CD4-positive, alpha-beta memory T cell (primary cell): ENCODE data around the gene AMMECR1L. TPM values are rescaled to one million over a fixed set of nuclear protein-coding genes. Genes with fewer than 3 reads are reported as not detected.
"Not testable (repeated sequence)": the region's sequence is repeated elsewhere in the genome, so short reads cannot be mapped to it uniquely, and the experiment has no call there.

Experiments used
- CTCF ChIA-PET: fragments of 350-600 bp; sonication (Branson Sonifier 250); formaldehyde crosslinking; loops from one replicate; lab custom pipeline; 2021; ENCODE audit warnings: inconsistent platforms; ENCODE audit not compliant: partially characterized antibody; lab: Charles Lee
- POLR2A ChIA-PET: fragments of 350-600 bp; sonication (Branson Sonifier 250); formaldehyde crosslinking; loops from one replicate; lab custom pipeline; 2021; ENCODE audit not compliant: partially characterized antibody; lab: Charles Lee
- DNase-seq, 5 donors: peaks; one replicate each; pipeline versions ENCODE4 v3.0.0 to v3.0.0-alpha.2; 2020 to 2022; ENCODE audit warnings: mixed read lengths in 1 of 5
- H3K27ac ChIP-seq: one replicate; pipeline ENCODE4 v1.7.0; 2013; ENCODE audit warnings: low read depth, low read length
- H3K27me3 ChIP-seq: 2 replicates; pipeline ENCODE4 v1.7.0; 2013; ENCODE audit warnings: mild to moderate bottlenecking, low read length, moderate library complexity; ENCODE audit not compliant: insufficient read depth
- H3K36me3 ChIP-seq: 2 replicates; pipeline ENCODE4 v1.7.0; 2013; ENCODE audit warnings: mild to moderate bottlenecking, low read length, moderate library complexity; ENCODE audit not compliant: insufficient read depth
- H3K4me1 ChIP-seq: 2 replicates; pipeline ENCODE4 v1.7.0; 2013; ENCODE audit warnings: mild to moderate bottlenecking, low read length, moderate library complexity; ENCODE audit not compliant: insufficient read depth
- H3K4me3 ChIP-seq, 2 donors: one replicate each; pipeline ENCODE4 v1.7.0; 2013; ENCODE audit warnings: low read length in 2 of 2, mild to moderate bottlenecking in 1 of 2
- H3K9me3 ChIP-seq, 2 donors: one replicate each; pipeline ENCODE4 v1.7.0; 2013; ENCODE audit warnings: low read length in 2 of 2, control low read depth in 1 of 2; ENCODE audit not compliant: control insufficient read depth in 1 of 2
- H3K27ac Mint-ChIP-seq, 7 donors: one replicate each; pipeline ENCODE4 v1.8.0; 2020 to 2021; ENCODE audit warnings: mixed read lengths in 7 of 7, mild to moderate bottlenecking in 6 of 7, inconsistent platforms in 3 of 7, moderate library complexity in 3 of 7
- H3K27me3 Mint-ChIP-seq, 2 donors: one replicate each; pipeline ENCODE4 v1.8.0; 2020 to 2021; ENCODE audit warnings: mixed read lengths in 2 of 2
- H3K36me3 Mint-ChIP-seq, 2 donors: one replicate each; pipeline ENCODE4 v1.8.0; 2020 to 2021; ENCODE audit warnings: mixed read lengths in 2 of 2, inconsistent platforms in 1 of 2, mild to moderate bottlenecking in 1 of 2
- H3K4me1 Mint-ChIP-seq, 4 donors: one replicate each; pipeline ENCODE4 v1.8.0; 2020 to 2021; ENCODE audit warnings: mixed read lengths in 4 of 4, mild to moderate bottlenecking in 1 of 4
- H3K4me3 Mint-ChIP-seq, 8 donors: one replicate each; pipeline ENCODE4 v1.8.0; 2020 to 2021; ENCODE audit warnings: mixed read lengths in 8 of 8, mild to moderate bottlenecking in 7 of 8, moderate library complexity in 6 of 8, inconsistent platforms in 3 of 8
- H3K9me3 Mint-ChIP-seq, 8 donors: one replicate each; pipeline ENCODE4 v1.8.0; 2020 to 2021; ENCODE audit warnings: mixed read lengths in 8 of 8, mild to moderate bottlenecking in 5 of 8, inconsistent platforms in 3 of 8, moderate library complexity in 1 of 8
- intact Hi-C: fragments of 100-400 bp; cut with micrococcal nuclease; formaldehyde crosslinking; loops from one replicate; pipeline ENCODE4 v1.15.1; 2023
- polyA plus RNA-seq, 2 donors: library from polyadenylated mRNA; unstranded; fragments of 300-500 nt; fragmentation: Illumina TruSeq; gene quantifications; one replicate each; pipeline ENCODE4 v1.2.3, GENCODE V29; 2021
- total RNA-seq, 2 experiments: library from RNA; stranded (reverse); gene quantifications; one replicate each; pipeline ENCODE4 v1.2.3, GENCODE V29; 2021

AMMECR1L gene
- total RNA-seq (10 to 100 TPM; 17.4 to 18.7 TPM), polyA plus RNA-seq (1 to 10 TPM; 3.3 to 9.9 TPM)

- POLR2A ChIA-PET, result interaction anchor here (0.7 to 2.1 kb wide), 5 partner anchors 27 to 205 kb away, joined by 3 to 9 read pairs (median 3); partner anchors contain the start of genes SAP130, SFT2D3 and UGGT1
- Mint-ChIP-seq H3K27ac (peak within 1 kb of the TSS; percentile 87 to 95 (median 91)), H3K4me3 (peak within 1 kb of the TSS; percentile 87 to 95 (median 92)), H3K36me3 (peaks cover 3 to 21% of the 10 kb centered on the region in 2 donors), H3K4me1 (peaks cover 27 to 52% (median 39%) of the 10 kb centered on the region in 4 donors)
- not testable (repeated sequence) for H3K9me3 ChIP-seq, H3K27me3 ChIP-seq, H3K36me3 ChIP-seq, H3K27me3 Mint-ChIP-seq, H3K9me3 Mint-ChIP-seq
- DNase-seq, result peak; percentile 80 to 87 (median 85)
- CTCF ChIA-PET, result interaction anchor here (1.1 kb wide), 1 partner anchor 348 kb away, joined by 6 read pairs; no protein-coding TSS in a partner anchor
- Histone ChIP-seq H3K4me3 (peak within 1 kb of the TSS; percentile 28 to 49), H3K4me1 (peaks cover 24% of the 10 kb centered on the region), H3K27ac (peak within 1 kb of the TSS; percentile 77)
- intact Hi-C loops, result loop anchor here (2.0 to 5.0 kb wide), 3 partner anchors 75 to 206 kb away; partner anchors contain the start of genes UGGT1 and WDR33
Observed at GRCh38 chr2:127885780-127886592, at the start of gene AMMECR1L. Gene AMMECR1L (minus strand): TSS chr2:127885956. CDS start chr2:127874234, 11,722 bp downstream.

DNA sequence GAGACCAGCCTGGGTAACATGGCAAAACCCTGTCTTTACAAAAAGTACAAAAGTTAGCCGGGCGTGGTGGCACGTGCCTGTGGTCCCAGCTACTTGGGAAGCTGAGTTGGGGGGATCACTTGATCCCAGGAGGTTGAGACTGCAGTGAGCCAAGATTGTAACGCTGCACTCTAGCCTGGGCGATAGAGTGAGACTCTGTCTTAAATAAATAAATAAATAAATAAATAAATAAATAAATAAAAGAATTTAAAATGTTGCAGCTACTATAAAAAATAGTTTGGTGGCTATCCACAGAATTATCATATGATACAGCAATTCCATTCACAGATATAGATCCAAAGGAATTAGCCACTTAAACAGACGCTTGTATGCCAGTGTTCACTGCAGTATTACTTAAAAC, 49.6 kb upstream of the AMMECR1L start:
- Histone ChIP-seq H3K4me1 (no peaks in the 10 kb centered on the region), H3K36me3 (no peaks in the 10 kb centered on the region), H3K9me3 (no peaks in the 10 kb centered on the region), H3K4me3 (no peak overlapping the region), H3K27ac (no peak overlapping the region), H3K27me3 (no peaks in the 10 kb centered on the region)
- Mint-ChIP-seq H3K27ac (no peak overlapping the region), H3K9me3 (no peaks in the 10 kb centered on the region), H3K27me3 (no peaks in the 10 kb centered on the region), H3K4me1 (no peaks in the 10 kb centered on the region), H3K36me3 (peaks cover under 1% of the 10 kb centered on the region in 2 donors), H3K4me3 (no peak overlapping the region)
- POLR2A ChIA-PET, result no interaction called here
- DNase-seq, result no peak
- intact Hi-C loops, result no loop called here
- CTCF ChIA-PET, result no interaction called here

- no peaks in the 10 kb centered on the region for H3K9me3 ChIP-seq
- Mint-ChIP-seq H3K27me3 (no peaks in the 10 kb centered on the region), H3K36me3 (no peaks in the 10 kb centered on the region), H3K9me3 (no peaks in the 10 kb centered on the region), H3K27ac (no peak overlapping the region), H3K4me3 (no peak overlapping the region), H3K4me1 (peaks cover 0 to 2% (median under 1%) of the 10 kb centered on the region in 4 donors)
- DNase-seq, result no peak
- H3K4me3 ChIP-seq, result no peak overlapping the region
- POLR2A ChIA-PET, result no interaction called here
- no peaks in the 10 kb centered on the region for H3K4me1 ChIP-seq
- H3K36me3 ChIP-seq, result no peaks in the 10 kb centered on the region
- intact Hi-C loops, result no loop called here
- H3K27ac ChIP-seq, result no peak overlapping the region
- CTCF ChIA-PET, result no interaction called here
- no peaks in the 10 kb centered on the region for H3K27me3 ChIP-seq
Observed at GRCh38 chr2:127932199-127932876, 46.6 kb upstream of the AMMECR1L start.

DNA sequence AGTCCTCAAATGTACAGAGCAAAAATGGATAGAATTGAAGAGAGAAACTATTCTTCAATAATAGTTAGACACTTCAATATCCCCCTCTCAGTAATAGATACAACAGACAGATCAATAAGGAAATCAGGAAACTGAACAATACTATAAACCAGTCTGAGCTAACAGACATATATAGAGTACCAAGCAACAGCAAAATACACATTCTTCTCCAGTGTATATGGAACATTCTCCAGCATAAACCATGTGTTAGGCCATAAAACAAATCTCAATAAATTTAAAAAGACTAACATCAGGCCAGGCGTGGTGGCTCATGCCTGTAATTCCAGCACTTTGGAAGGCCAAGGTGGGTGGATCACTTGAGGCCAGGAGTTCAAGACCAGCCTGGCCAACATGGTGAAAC, 43.7 kb upstream of the AMMECR1L start:
- Mint-ChIP-seq H3K27me3 (peaks cover 0 to 1% of the 10 kb centered on the region in 2 donors), H3K4me1 (peaks cover 0 to 2% (median under 1%) of the 10 kb centered on the region in 4 donors), H3K27ac (no peak overlapping the region), H3K36me3 (no peaks in the 10 kb centered on the region), H3K9me3 (no peaks in the 10 kb centered on the region), H3K4me3 (no peak overlapping the region)
- no peak for DNase-seq
- H3K36me3 ChIP-seq, result no peaks in the 10 kb centered on the region
- no peaks in the 10 kb centered on the region for H3K27me3 ChIP-seq
- POLR2A ChIA-PET, result no interaction called here
- H3K9me3 ChIP-seq, result no peaks in the 10 kb centered on the region
- H3K4me3 ChIP-seq, result no peak overlapping the region
- no peak overlapping the region for H3K27ac ChIP-seq
- H3K4me1 ChIP-seq, result no peaks in the 10 kb centered on the region
- intact Hi-C loops, result no loop called here
- CTCF ChIA-PET, result no interaction called here

DNA sequence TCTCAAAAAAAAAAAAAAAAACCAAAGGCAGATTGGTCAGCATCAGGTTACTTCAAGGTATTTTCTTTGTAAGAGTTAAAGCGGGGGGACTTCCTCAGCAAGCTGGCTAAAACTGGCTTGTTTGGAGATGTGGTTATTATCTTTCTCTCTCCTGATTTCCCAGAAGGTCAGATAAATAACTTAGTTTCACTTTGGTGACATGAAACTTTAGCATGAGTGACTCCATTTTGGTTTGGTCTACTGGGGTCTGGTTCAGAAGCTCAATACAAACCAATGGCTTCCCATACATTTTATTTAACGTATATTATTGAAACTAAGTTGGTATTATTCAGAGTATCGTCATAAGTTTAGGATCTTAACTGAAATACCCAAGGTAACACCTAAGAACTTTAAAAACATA, 41.6 kb upstream of the AMMECR1L start:
- no peak overlapping the region for H3K4me3 ChIP-seq
- H3K4me1 Mint-ChIP-seq, result peaks cover 0 to 2% (median under 1%) of the 10 kb centered on the region in 4 donors
- intact Hi-C loops, result no loop called here
- H3K27ac Mint-ChIP-seq, result peak overlapping the region in 1 of 7 donors; percentile 13
- no peak overlapping the region for H3K27ac ChIP-seq
- H3K4me1 ChIP-seq, result no peaks in the 10 kb centered on the region
- CTCF ChIA-PET, result no interaction called here
- H3K9me3 Mint-ChIP-seq, result no peaks in the 10 kb centered on the region
- no peak for DNase-seq
- H3K27me3 Mint-ChIP-seq, result peaks cover 0 to 1% of the 10 kb centered on the region in 2 donors
- POLR2A ChIA-PET, result no interaction called here
- no peaks in the 10 kb centered on the region for H3K27me3 ChIP-seq
- no peaks in the 10 kb centered on the region for H3K36me3 Mint-ChIP-seq
- no peak overlapping the region for H3K4me3 Mint-ChIP-seq
- no peaks in the 10 kb centered on the region for H3K36me3 ChIP-seq
- H3K9me3 ChIP-seq, result no peaks in the 10 kb centered on the region

DNA sequence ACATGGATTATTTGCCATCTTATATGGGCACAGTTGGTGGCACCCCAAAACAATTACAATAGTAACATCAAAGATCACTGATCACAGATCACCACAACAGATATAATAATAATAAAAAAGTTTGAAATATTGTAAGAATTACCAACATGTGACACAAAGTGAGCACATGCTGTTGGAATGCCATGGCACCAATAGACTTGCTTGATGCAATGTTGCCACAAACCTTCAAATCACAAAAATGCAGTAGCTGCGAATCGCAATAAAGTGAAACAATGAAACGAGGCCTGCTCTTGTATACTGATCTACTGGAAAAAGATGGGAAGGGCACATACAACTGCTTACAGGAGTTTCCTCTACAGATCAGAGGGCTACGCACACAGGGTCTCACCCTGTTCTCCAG, 32.2 kb upstream of the AMMECR1L start:
- Mint-ChIP-seq H3K4me1 (no peaks in the 10 kb centered on the region), H3K4me3 (no peak overlapping the region), H3K27me3 (peaks cover 0 to 2% of the 10 kb centered on the region in 2 donors), H3K9me3 (no peaks in the 10 kb centered on the region), H3K36me3 (no peaks in the 10 kb centered on the region), H3K27ac (no peak overlapping the region)
- Histone ChIP-seq H3K27me3 (no peaks in the 10 kb centered on the region), H3K9me3 (no peaks in the 10 kb centered on the region), H3K27ac (no peak overlapping the region), H3K4me1 (no peaks in the 10 kb centered on the region), H3K4me3 (no peak overlapping the region), H3K36me3 (no peaks in the 10 kb centered on the region)
- POLR2A ChIA-PET, result no interaction called here
- no peak for DNase-seq
- CTCF ChIA-PET, result no interaction called here
- intact Hi-C loops, result no loop called here

- ChIA-PET CTCF (no interaction called here), POLR2A (no interaction called here)
- no peak for DNase-seq
- no peaks in the 10 kb centered on the region for H3K36me3 Mint-ChIP-seq
- Histone ChIP-seq H3K36me3 (no peaks in the 10 kb centered on the region), H3K27me3 (no peaks in the 10 kb centered on the region), H3K4me3 (no peak overlapping the region), H3K27ac (no peak overlapping the region), H3K4me1 (no peaks in the 10 kb centered on the region), H3K9me3 (no peaks in the 10 kb centered on the region)
- H3K27ac Mint-ChIP-seq, result no peak overlapping the region
- H3K4me1 Mint-ChIP-seq, result no peaks in the 10 kb centered on the region
- peaks cover 0 to 4% of the 10 kb centered on the region in 2 donors for H3K27me3 Mint-ChIP-seq
- H3K4me3 Mint-ChIP-seq, result no peak overlapping the region
- H3K9me3 Mint-ChIP-seq, result peaks cover 0 to 4% (median 0%) of the 10 kb centered on the region in 8 donors
- intact Hi-C loops, result no loop called here
Observed at GRCh38 chr2:127913808-127914457, 28.2 kb upstream of the AMMECR1L start.
